ENCODE measurements around the gene DAB1.

GRCh38 chr1:57024428-57024827 is 399.4 kb downstream of the DAB1 start:
- TF ChIP-seq CTCF (IDR thresholded peaks at IDR 0.05 in 2 of 3, conservative IDR thresholded peaks at IDR 0.05 in 1 of 3; ENCODE audit: borderline replicate concordance in 1 of 3, insufficient read depth in 1 of 3, low read depth in 2 of 3, low read length in 2 of 3) (no peak), MAX (IDR thresholded peaks at IDR 0.05) (no peak), POLR2A (IDR thresholded peaks at IDR 0.05; ENCODE audit: borderline replicate concordance, extremely low read depth, insufficient read depth, insufficient read length) (no peak), TCF7L2 (IDR thresholded peaks at IDR 0.05; ENCODE audit: borderline replicate concordance, extremely low read depth, insufficient read depth, insufficient read length) (no peak), ZFX (IDR thresholded peaks at IDR 0.05) (no peak), POLR2AphosphoS5 (IDR thresholded peaks at IDR 0.05; ENCODE audit: low read depth, low read length) (no peak)

All from HCT116 (cell line).